ENCODE data around the gene OPRM1. TPM values are rescaled to one million over a fixed set of nuclear protein-coding genes. Genes with fewer than 3 reads are reported as not detected.
"Not testable (repeated sequence)": the region's sequence is repeated elsewhere in the genome, so short reads cannot be mapped to it uniquely, and the experiment has no call there.

The OPRM1 gene
- total RNA-seq, 2 experiments from 2014 or later: not detected

DNA sequence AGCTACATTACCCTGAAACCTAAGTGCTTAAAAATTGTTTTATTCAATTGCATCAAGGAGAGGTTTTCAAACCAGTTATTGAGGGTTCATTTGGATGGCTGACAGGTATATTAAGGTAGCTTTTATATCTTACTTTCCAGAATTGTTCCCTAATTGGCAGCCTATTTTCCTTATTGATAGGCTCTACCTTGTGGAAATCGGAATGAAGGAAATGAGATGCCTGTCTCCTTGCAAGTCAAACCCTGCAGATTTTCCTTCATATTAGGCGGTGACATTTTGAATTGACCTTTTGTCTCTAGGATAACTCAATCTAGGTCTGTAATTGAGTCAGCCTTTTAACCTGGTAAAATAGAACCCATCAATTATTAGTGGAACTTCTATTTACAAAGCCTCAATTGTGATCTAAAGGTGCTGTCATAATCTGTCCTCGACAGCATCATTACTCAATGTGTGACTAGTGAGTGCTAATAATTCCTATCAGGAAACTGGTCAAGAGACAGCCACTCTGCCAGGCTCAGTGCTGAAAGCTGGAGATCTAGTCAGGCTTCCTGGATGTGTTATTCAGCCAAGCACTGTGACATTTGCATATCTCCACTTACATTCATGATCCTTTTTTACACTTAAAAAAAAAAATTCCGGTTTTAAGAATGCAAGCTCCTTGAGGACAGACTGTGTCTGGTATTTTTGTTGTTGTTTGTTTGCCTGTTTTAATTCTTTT lies 20.1 kb downstream of the OPRM1 start:
- no peak overlapping the region for H3K4me3 Mint-ChIP-seq
- H3K36me3 Mint-ChIP-seq: no peaks in the 10 kb centered on the region
- H3K9me3 Mint-ChIP-seq: no peaks in the 10 kb centered on the region
- no peak overlapping the region for H3K27ac Mint-ChIP-seq
- DNase-seq: no peak
- H3K4me1 Mint-ChIP-seq: no peaks in the 10 kb centered on the region
- H3K27me3 Mint-ChIP-seq: no peaks in the 10 kb centered on the region

DNA sequence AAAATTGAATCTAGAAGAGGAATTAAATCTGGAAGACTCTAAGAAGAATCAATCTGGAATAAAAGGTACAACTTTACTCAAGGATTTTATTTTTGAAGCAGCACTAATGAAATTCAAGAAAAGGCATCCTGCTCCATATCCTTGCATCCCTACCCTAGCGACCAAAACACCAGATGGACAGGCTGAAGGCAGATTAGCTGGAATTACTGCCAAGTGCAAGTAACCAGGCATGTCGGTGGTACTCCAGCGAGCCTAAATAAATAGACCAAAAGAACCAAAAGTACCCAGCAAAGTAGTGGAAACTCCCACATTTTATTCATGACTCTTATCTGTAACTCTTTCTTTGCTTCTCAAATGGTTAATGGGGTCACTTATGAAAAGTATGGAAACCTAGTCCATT lies 21.0 kb downstream of the OPRM1 start:
- H3K27ac Mint-ChIP-seq: no peak overlapping the region
- DNase-seq: no peak
- H3K9me3 Mint-ChIP-seq: no peaks in the 10 kb centered on the region
- no peaks in the 10 kb centered on the region for H3K36me3 Mint-ChIP-seq
- H3K4me1 Mint-ChIP-seq: no peaks in the 10 kb centered on the region
- H3K4me3 Mint-ChIP-seq: no peak overlapping the region
- H3K27me3 Mint-ChIP-seq: no peaks in the 10 kb centered on the region

DNA sequence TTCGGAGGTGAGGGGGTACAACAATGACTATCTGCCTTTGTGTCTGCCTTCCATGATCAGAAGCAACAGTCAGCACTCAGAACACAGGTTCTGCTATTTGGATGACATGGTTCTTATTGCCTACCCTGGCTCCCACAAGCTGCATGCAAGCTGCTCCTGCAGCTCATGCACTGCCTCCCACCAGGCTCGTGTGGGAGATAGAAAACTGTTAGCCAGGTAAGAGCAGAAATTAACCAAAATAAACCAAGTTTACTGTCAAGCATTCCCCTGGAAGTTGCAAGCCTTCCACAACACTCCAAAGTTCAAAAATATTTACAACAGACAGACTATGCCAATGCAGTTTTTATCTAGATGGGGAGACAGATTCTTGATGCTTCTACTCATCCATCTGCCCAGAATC lies 31.0 kb downstream of the OPRM1 start:
- no peak overlapping the region for H3K27ac Mint-ChIP-seq
- H3K4me3 Mint-ChIP-seq: no peak overlapping the region
- H3K9me3 Mint-ChIP-seq: no peaks in the 10 kb centered on the region
- no peaks in the 10 kb centered on the region for H3K4me1 Mint-ChIP-seq
- peaks cover 21% of the 10 kb centered on the region for H3K27me3 Mint-ChIP-seq
- no peaks in the 10 kb centered on the region for H3K36me3 Mint-ChIP-seq
- no peak for DNase-seq

DNA sequence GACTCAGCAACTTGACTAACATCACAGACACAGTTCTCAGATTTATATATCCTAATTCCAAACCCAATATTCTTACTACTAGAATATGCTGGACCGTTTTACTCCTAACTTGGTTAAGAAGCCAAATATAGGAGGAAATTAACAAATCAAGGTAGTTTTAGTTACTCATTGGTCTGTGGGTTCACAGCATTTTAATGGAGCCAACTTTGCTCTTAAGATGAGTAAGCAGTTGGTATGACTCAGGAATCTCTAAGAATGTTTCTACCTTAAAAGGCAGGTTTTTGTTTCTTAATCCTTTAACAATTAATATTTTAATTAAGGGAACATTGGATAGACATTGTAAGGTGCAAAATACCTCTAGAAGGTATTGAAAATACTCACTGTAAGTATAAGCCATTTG lies 31.6 kb downstream of the OPRM1 start:
- Mint-ChIP-seq H3K27me3 (peaks cover 21% of the 10 kb centered on the region), H3K27ac (no peak overlapping the region), H3K36me3 (no peaks in the 10 kb centered on the region), H3K4me3 (no peak overlapping the region), H3K4me1 (no peaks in the 10 kb centered on the region), H3K9me3 (no peaks in the 10 kb centered on the region)
- no peak for DNase-seq

DNA sequence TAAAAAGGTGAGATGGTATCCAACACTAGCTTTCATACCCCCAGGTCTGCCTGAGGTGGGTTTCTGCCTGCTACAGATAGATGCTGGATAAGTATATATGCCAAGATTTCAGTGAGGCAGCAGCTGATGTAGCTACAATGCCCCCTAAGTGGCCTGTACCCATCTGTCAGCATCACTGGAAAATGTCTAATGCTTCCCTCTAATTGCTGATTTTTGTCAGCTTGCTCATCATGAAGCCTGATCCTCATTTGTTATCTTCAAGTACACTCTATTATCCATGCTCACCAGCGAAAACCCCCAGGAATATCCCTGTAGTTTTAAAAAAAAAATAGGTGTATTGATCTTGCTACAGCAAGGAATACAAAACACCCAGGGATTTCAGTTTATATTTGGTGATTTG lies 32.2 kb downstream of the OPRM1 start:
- H3K9me3 Mint-ChIP-seq: no peaks in the 10 kb centered on the region
- no peaks in the 10 kb centered on the region for H3K4me1 Mint-ChIP-seq
- no peak overlapping the region for H3K4me3 Mint-ChIP-seq
- H3K36me3 Mint-ChIP-seq: no peaks in the 10 kb centered on the region
- no peak overlapping the region for H3K27ac Mint-ChIP-seq
- peaks cover 21% of the 10 kb centered on the region for H3K27me3 Mint-ChIP-seq
- no peak for DNase-seq

DNA sequence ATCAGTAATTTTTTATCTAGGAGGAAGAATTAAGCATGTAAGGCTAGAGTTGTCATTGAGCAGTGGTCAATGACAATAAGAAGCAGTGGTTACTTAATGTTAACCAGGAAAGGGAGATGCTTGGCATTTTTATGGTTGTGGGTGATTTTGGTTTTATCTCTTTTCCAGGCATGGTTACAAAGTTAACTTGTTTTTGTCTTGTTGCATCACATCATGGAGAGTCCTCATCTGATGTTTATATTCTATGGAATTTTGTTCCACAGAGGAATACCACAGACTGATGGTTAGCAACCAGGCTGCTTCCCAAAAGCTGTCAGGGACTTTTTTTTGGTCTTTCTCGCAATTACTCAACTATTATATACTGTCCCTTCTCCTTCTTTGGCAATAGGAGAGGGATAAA lies 32.7 kb downstream of the OPRM1 start:
- no peak overlapping the region for H3K27ac Mint-ChIP-seq
- H3K9me3 Mint-ChIP-seq: no peaks in the 10 kb centered on the region
- no peak for DNase-seq
- H3K4me1 Mint-ChIP-seq: no peaks in the 10 kb centered on the region
- no peak overlapping the region for H3K4me3 Mint-ChIP-seq
- peaks cover 21% of the 10 kb centered on the region for H3K27me3 Mint-ChIP-seq
- no peaks in the 10 kb centered on the region for H3K36me3 Mint-ChIP-seq

DNA sequence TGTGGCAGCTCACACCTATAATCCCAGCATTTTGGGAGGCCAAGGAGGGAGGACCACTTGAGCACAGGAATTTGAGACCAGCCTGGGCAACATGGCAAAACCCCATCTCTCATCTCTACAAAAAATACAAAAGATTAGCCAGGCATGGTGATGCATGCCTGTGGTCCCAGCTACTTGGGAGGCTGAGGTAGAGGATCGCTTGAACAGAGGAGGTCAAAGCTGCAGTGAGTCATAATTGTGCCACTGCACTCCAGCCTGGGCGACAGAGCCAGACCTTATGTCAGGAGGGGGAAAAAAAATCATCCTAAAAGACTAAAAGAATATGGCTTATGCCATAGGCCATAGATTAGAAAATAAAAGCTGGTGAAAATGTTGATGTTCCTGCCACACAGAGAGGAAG lies 39.6 kb downstream of the OPRM1 start:
- H3K27ac Mint-ChIP-seq, H3K36me3 Mint-ChIP-seq, H3K4me1 Mint-ChIP-seq, H3K4me3 Mint-ChIP-seq, DNase-seq, H3K27me3 Mint-ChIP-seq, H3K9me3 Mint-ChIP-seq: not testable (repeated sequence)

DNA sequence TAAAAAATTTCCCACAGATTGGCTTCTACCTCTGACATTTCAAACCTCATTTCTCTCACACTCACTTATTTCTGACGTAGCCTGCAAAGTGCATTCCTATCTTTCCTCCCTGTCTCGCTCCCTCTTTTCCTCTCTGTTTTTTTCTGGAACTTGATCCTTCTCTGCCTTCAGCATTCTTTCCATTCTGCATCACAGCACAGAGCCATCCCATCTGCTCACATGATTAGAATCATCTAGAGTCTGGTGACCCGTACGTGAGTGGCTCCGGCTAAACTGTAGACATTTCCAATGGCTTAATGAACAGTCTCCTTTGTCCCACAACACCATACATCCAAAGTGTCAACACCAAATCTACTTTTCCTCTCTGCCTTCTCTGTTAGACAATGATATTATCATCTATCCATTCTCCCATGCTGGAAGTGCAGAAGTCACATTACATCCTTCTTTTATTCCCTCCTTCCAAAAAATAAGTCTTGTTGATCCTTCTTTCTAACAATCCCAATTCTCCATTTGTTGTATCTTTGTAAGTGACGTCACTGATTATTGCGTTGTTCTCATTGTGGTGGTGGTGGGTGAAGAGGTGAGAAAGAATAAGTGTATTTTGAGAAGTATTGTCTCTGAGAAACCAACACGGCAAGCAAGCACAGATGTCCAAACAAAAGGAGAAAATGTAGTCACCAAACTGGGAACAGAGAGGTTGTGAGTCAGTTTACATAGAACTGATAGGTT lies 41.6 kb downstream of the OPRM1 start:
- peaks cover 4% of the 10 kb centered on the region for H3K27me3 Mint-ChIP-seq
- no peak overlapping the region for H3K27ac Mint-ChIP-seq
- H3K4me3 Mint-ChIP-seq: no peak overlapping the region
- DNase-seq: no peak
- H3K4me1 Mint-ChIP-seq: no peaks in the 10 kb centered on the region
- H3K36me3 Mint-ChIP-seq: no peaks in the 10 kb centered on the region
- H3K9me3 Mint-ChIP-seq: no peaks in the 10 kb centered on the region

DNA sequence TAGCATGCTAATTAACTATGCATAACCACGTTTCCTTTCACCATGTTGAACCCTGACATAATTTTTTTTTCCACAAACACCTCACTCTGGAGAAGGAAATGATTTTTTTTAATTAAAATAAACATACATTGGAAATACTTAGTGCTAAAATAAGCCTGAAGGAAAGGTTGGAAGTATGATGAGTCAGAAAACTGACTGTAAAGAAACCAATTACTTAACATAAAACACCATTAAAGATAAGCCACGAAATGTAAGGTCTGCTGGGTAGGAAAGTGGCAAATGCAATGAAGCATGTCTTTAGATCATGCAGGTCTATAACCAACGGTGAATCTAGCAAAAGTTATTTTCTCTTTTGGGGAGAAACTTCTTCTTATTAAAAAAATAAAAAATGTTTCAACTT lies 47.5 kb downstream of the OPRM1 start:
- no peaks in the 10 kb centered on the region for H3K27me3 Mint-ChIP-seq
- no peak overlapping the region for H3K27ac Mint-ChIP-seq
- H3K36me3 Mint-ChIP-seq: no peaks in the 10 kb centered on the region
- no peaks in the 10 kb centered on the region for H3K9me3 Mint-ChIP-seq
- no peak for DNase-seq
- no peaks in the 10 kb centered on the region for H3K4me1 Mint-ChIP-seq
- H3K4me3 Mint-ChIP-seq: no peak overlapping the region

DNA sequence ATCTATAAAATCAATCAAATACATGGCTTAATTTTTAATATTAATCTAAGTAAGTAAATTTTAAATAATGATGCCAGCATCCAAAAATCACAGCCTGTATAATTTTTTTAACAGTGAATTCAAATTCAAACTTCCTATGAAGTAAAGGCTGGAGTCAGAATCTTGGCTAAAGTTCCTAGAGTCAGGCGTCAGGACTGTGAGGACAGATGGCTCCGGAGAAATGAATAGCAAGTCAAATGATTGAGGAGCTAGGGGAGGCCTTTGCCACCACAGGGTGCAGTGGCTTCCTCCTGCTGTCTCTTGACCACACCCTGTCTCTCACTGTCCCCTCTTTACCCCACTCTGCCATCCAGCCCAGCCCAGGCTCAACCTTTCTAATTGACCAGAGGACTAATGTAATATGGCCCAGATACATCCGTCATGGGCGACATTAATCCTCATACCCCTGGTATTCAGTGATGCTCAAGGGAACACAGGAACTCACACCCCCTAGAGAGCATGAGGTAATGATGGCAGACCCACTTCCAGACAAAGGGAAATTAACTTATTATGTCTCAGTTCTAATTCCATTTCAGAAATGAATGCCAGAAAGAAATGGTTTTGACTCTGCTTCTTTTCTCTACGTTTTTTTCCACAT lies 53.4 kb downstream of the OPRM1 start:
- Mint-ChIP-seq H3K27me3 (no peaks in the 10 kb centered on the region), H3K27ac (no peak overlapping the region), H3K4me1 (no peaks in the 10 kb centered on the region), H3K36me3 (no peaks in the 10 kb centered on the region), H3K4me3 (no peak overlapping the region), H3K9me3 (no peaks in the 10 kb centered on the region)
- DNase-seq: no peak

DNA sequence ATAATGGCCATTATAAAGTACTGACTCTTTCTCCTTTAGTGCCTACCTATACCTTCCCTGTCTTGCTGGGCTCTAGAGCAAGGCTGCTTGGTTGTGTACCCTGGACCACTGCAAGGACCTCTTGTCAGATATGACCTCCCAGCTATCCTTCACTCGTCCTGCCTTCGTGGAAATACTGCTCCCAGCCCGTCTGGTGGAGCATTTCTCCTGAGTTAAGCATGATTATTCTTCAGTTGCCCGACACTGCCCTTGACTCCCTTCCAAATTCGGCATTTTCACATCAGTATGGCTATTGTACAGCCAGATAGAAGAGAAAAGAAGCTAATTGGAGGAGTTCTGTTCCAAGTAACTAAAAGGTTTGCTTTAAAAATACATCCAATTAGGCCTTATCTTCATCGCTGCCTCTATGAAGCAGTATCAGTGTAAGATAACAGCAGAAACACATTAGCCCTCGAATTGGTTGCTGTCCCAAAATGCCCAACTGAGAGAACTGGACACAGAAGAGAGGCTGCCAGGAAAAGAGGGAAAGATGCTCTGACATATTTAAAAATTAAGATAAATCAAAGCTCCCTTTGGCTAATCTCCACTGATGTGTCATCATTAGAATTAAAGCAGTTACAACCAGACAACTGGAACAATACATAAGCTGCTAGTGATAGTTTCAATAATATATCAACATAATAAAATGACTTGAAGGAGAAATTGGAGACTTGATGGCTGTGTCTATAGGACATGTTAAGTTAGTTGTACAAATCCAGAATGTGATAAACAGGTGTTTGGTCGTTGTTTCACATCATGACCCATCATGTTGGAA lies 54.4 kb downstream of the OPRM1 start:
- Mint-ChIP-seq H3K4me1 (no peaks in the 10 kb centered on the region), H3K27me3 (no peaks in the 10 kb centered on the region), H3K9me3 (no peaks in the 10 kb centered on the region), H3K27ac (no peak overlapping the region), H3K4me3 (no peak overlapping the region), H3K36me3 (no peaks in the 10 kb centered on the region)
- DNase-seq: no peak

DNA sequence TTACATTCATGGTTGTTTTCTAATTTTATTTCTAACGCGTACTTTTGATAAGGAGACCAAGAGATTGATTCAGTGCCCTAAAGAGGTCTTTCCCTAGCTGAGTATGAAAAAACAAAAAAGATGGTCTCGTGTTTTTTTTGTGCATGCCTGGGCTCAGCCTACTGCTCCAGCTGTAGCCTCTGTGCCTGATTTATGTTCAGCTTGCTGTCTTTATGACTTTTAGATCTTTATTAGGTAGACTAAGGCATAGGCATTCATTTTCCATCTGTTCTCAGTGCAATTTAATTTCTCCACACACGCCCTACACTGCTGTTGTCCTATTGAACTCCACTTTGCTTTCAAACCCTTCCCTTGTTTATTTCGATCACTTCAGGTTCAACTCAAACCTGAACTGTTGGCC lies 56.5 kb downstream of the OPRM1 start:
- Mint-ChIP-seq H3K9me3 (no peaks in the 10 kb centered on the region), H3K27ac (no peak overlapping the region), H3K4me3 (no peak overlapping the region), H3K27me3 (peaks cover 7% of the 10 kb centered on the region), H3K4me1 (no peaks in the 10 kb centered on the region), H3K36me3 (no peaks in the 10 kb centered on the region)
- DNase-seq: no peak

DNA sequence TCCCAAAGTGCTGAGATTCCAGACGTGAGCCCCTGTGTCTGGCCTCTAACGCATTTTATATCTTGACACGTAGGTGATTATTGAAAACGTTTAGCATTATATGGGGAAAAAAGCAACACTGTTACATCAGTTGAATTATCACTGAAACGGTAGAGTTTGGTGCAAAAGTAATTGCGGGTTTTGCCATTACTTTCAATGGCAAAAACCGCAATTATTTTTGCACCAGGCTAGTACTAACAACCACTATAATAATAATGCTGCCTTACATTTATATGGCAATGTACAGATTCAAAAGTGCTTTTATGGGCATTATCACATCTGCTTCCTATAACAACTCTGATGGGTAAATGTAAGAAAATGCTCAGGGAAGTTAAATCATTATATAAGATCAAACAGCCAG lies 57.3 kb downstream of the OPRM1 start:
- no peak for DNase-seq
- Mint-ChIP-seq H3K4me1 (no peaks in the 10 kb centered on the region), H3K4me3 (no peak overlapping the region), H3K9me3 (no peaks in the 10 kb centered on the region), H3K27me3 (peaks cover 7% of the 10 kb centered on the region), H3K36me3 (no peaks in the 10 kb centered on the region), H3K27ac (no peak overlapping the region)

DNA sequence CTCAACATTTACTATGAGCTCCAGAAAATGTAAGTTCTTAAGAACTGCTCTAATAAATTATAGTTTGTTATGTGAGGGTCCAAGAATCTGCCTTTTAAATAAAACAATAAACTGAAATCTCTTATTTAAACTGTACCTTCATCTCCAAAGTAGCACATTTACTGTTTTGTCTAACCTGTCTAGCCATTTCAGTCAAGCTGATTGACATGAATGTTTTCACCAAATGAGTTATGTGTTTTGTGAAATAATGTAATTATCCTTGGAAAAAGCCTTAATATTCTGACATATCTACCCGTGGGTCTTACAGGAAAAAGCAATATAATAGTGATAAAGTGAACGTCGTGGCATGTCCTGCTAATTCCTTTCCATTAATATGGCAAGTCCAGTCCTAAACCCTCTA lies 57.8 kb downstream of the OPRM1 start:
- Mint-ChIP-seq H3K9me3 (no peaks in the 10 kb centered on the region), H3K4me3 (no peak overlapping the region), H3K36me3 (no peaks in the 10 kb centered on the region), H3K4me1 (no peaks in the 10 kb centered on the region), H3K27ac (no peak overlapping the region), H3K27me3 (peaks cover 7% of the 10 kb centered on the region)
- no peak for DNase-seq

DNA sequence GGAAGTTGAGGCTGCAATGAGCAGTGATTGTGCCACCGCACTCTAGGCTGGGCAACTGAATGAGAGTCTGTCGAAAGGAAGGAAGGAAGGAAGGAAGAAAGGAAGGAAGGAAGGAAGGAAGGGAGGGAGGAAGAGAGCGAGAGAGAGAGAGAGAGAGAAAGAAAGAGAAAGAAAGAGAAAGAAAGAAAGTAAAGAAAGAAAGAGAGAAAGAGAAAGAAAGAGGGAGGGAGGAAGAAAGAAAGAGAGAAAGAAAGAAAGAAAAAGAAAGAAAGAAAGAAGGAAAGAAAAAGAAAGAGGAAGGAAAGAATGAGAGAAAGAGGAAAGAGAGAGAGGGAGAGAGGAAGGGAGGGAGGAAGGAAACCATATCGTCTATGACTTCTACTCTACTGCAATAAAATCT lies 60.2 kb downstream of the OPRM1 start:
- peaks cover 18% of the 10 kb centered on the region for H3K27me3 Mint-ChIP-seq
- no peak overlapping the region for H3K4me3 Mint-ChIP-seq
- no peak for DNase-seq
- H3K36me3 Mint-ChIP-seq: no peaks in the 10 kb centered on the region
- no peaks in the 10 kb centered on the region for H3K9me3 Mint-ChIP-seq
- no peaks in the 10 kb centered on the region for H3K4me1 Mint-ChIP-seq
- H3K27ac Mint-ChIP-seq: no peak overlapping the region
